Neuronal stem cell (in vitro differentiated cells): Measurements from ENCODE around the gene SLC16A4.

ENCODE experiments used
- DNase-seq: peaks from one replicate; pipeline ENCODE4 v3.0.0-alpha.2; 2013; ENCODE audit warnings: low spot score
- H2AFZ ChIP-seq: one replicate; pipeline ENCODE4 v1.6.1; 2013; ENCODE audit warnings: mild to moderate bottlenecking, low read length, inconsistent platforms
- H2AK5ac ChIP-seq: 2 replicates; pipeline ENCODE4 v1.6.1; 2013; ENCODE audit warnings: low read depth, mild to moderate bottlenecking, inconsistent platforms, low read length, moderate library complexity, mixed read lengths
- H2BK120ac ChIP-seq: 2 replicates; pipeline ENCODE4 v1.6.1; 2013; ENCODE audit warnings: low read depth, mild to moderate bottlenecking, inconsistent platforms, low read length, moderate library complexity, mixed read lengths
- H2BK12ac ChIP-seq: one replicate; pipeline ENCODE4 v1.6.1; 2013; ENCODE audit warnings: low read length, inconsistent platforms
- H2BK15ac ChIP-seq: 2 replicates; pipeline ENCODE4 v1.6.1; 2013; ENCODE audit warnings: mild to moderate bottlenecking, low read length, inconsistent platforms, mixed read lengths
- H2BK5ac ChIP-seq: one replicate; pipeline ENCODE4 v1.6.1; 2013; ENCODE audit warnings: inconsistent platforms, mild to moderate bottlenecking, low read length, moderate library complexity
- H3K14ac ChIP-seq: one replicate; pipeline ENCODE4 v1.6.1; 2013; ENCODE audit warnings: low read length, inconsistent platforms
- H3K18ac ChIP-seq: 2 replicates; pipeline ENCODE4 v1.6.1; 2013; ENCODE audit warnings: low read length, inconsistent platforms
- H3K23ac ChIP-seq: 2 replicates; pipeline ENCODE4 v1.6.1; 2013; ENCODE audit warnings: low read depth, mild to moderate bottlenecking, mixed read lengths, low read length, inconsistent platforms; ENCODE audit not compliant: poor library complexity
- H3K27ac ChIP-seq: replicated peaks from 3 replicates; pipeline ENCODE4 v1.5.1; 2013; ENCODE audit warnings: low read length, inconsistent platforms
- H3K27me3 ChIP-seq, 3 experiments: 2 replicates each; pipeline ENCODE4 v1.6.1; 2013; ENCODE audit warnings: low read length in 3 of 3, mild to moderate bottlenecking in 2 of 3, inconsistent platforms in 1 of 3, low read depth in 1 of 3, mixed read lengths in 1 of 3, moderate library complexity in 1 of 3; ENCODE audit not compliant: control insufficient read depth in 3 of 3, insufficient read depth in 3 of 3
- H3K36me3 ChIP-seq, 2 donors: replicated peaks in 1 of 2; 2 replicates each; pipeline ENCODE4 v1.6.1; 2013; ENCODE audit warnings: low read length in 2 of 2; ENCODE audit not compliant: control insufficient read depth in 2 of 2, insufficient read depth in 2 of 2
- H3K4ac ChIP-seq: 2 replicates; pipeline ENCODE4 v1.6.1; 2013; ENCODE audit warnings: inconsistent platforms, mild to moderate bottlenecking, low read length, moderate library complexity
- H3K4me1 ChIP-seq, 2 donors: 1 replicate in 1 of 2; 2 replicates in 1 of 2; pipeline ENCODE4 v1.6.1; 2013; ENCODE audit warnings: low read length in 2 of 2, low read depth in 1 of 2; ENCODE audit not compliant: control insufficient read depth in 2 of 2, insufficient read depth in 1 of 2
- H3K4me2 ChIP-seq: one replicate; pipeline ENCODE4 v1.6.1; 2013; ENCODE audit warnings: mild to moderate bottlenecking, low read length, inconsistent platforms; ENCODE audit not compliant: insufficient read depth, poor library complexity, severe bottlenecking
- H3K4me3 ChIP-seq, 2 donors: 2 replicates each; pipeline ENCODE4 v1.5.1; 2013; ENCODE audit warnings: low read length in 2 of 2, mild to moderate bottlenecking in 2 of 2, inconsistent platforms in 1 of 2, moderate library complexity in 1 of 2
- H3K79me1 ChIP-seq: one replicate; pipeline ENCODE4 v1.6.1; 2013; ENCODE audit warnings: low read depth, mild to moderate bottlenecking, inconsistent platforms, low read length, moderate library complexity
- H3K9ac ChIP-seq: one replicate; pipeline ENCODE4 v1.6.1; 2013; ENCODE audit warnings: mild to moderate bottlenecking, low read depth, low read length, inconsistent platforms; ENCODE audit not compliant: poor library complexity
- H3K9me3 ChIP-seq, 2 donors: replicated peaks in 1 of 2; 2 replicates each; pipeline versions ENCODE3 to v1.6.1; 2013; ENCODE audit warnings: low read length in 2 of 2, mild to moderate bottlenecking in 2 of 2, inconsistent platforms in 1 of 2, low read depth in 1 of 2, mixed read lengths in 1 of 2, moderate library complexity in 1 of 2; ENCODE audit not compliant: control insufficient read depth in 2 of 2, insufficient read depth in 1 of 2
- H4K8ac ChIP-seq: one replicate; pipeline ENCODE4 v1.6.1; 2013; ENCODE audit warnings: low read depth, mild to moderate bottlenecking, inconsistent platforms, low read length, moderate library complexity
- H4K91ac ChIP-seq: one replicate; pipeline ENCODE4 v1.6.1; 2013; ENCODE audit warnings: low read length, low read depth, mild to moderate bottlenecking, inconsistent platforms; ENCODE audit not compliant: poor library complexity
- WGBS, 2 donors: extraction: QIAGEN DNeasy Blood & Tissue Kit; methylation state at CpG; one replicate each; pipeline ENCODE4 v1.1.7; 2013; ENCODE audit warnings: missing lambda C conversion rate in 2 of 2, mixed read lengths in 1 of 2; ENCODE audit not compliant: insufficient read length in 2 of 2, insufficient replicate concordance in 1 of 2; ENCODE audit errors: extremely low coverage in 2 of 2; 5-methylcytosine and 5-hydroxymethylcytosine counted together

Gene SLC16A4

GRCh38 chr1:110425612-110426152, 34.9 kb upstream of the SLC16A4 start:
- Histone ChIP-seq H3K18ac (peak overlapping the region; percentile 14), H2AK5ac (no peak overlapping the region), H2BK5ac (no peak overlapping the region), H2BK12ac (no peak overlapping the region), H3K4me2 (no peak overlapping the region), H3K27ac (no peak overlapping the region), H3K23ac (no peak overlapping the region), H3K36me3 (no peaks in the 10 kb centered on the region), H3K9me3 (no peaks in the 10 kb centered on the region), H3K14ac (no peak overlapping the region), H3K4ac (no peak overlapping the region), H3K27me3 (peaks cover 0 to 39% (median 0%) of the 10 kb centered on the region in 3 experiments), H3K4me3 (no peak overlapping the region), H3K9ac (no peak overlapping the region), H3K4me1 (no peaks in the 10 kb centered on the region), H4K91ac (no peak overlapping the region), H4K8ac (no peak overlapping the region), H2AFZ (no peak overlapping the region), H2BK15ac (no peak overlapping the region), H2BK120ac (no peak overlapping the region), H3K79me1 (no peaks in the 10 kb centered on the region)
- WGBS, 2 donors, result no CpG with 5 or more reads among the region's 9 CpGs
- DNase-seq, result no peak

- Histone ChIP-seq H3K4ac (no peak overlapping the region), H3K14ac (no peak overlapping the region), H3K4me2 (no peak overlapping the region), H4K8ac (no peak overlapping the region), H3K18ac (no peak overlapping the region), H2BK12ac (no peak overlapping the region), H3K9ac (peak overlapping the region; percentile 47), H2BK120ac (no peak overlapping the region), H3K36me3 (peaks cover 0 to 1% of the 10 kb centered on the region in 2 donors), H2BK15ac (no peak overlapping the region), H2BK5ac (no peak overlapping the region), H3K4me1 (no peaks in the 10 kb centered on the region), H4K91ac (no peak overlapping the region), H3K27me3 (peaks cover 0 to 39% (median 0%) of the 10 kb centered on the region in 3 experiments), H2AFZ (no peak overlapping the region), H3K9me3 (no peaks in the 10 kb centered on the region), H3K79me1 (no peaks in the 10 kb centered on the region), H2AK5ac (no peak overlapping the region), H3K4me3 (no peak overlapping the region), H3K23ac (no peak overlapping the region), H3K27ac (no peak overlapping the region)
- no peak for DNase-seq
- WGBS, 2 donors, result no CpG with 5 or more reads among the region's 9 CpGs
Observed at GRCh38 chr1:110424699-110425611, 34.1 kb upstream of the SLC16A4 start.

GRCh38 chr1:110420874-110421793, 30.3 kb upstream of the SLC16A4 start:
- H3K4me1 ChIP-seq, result no peaks in the 10 kb centered on the region
- H2AK5ac ChIP-seq, result no peak overlapping the region
- no peak overlapping the region for H3K23ac ChIP-seq
- no peak overlapping the region for H2AFZ ChIP-seq
- H3K18ac ChIP-seq, result no peak overlapping the region
- H2BK15ac ChIP-seq, result no peak overlapping the region
- no peak for DNase-seq
- no peak overlapping the region for H2BK12ac ChIP-seq
- H3K9me3 ChIP-seq, result no peaks in the 10 kb centered on the region
- no peak overlapping the region for H2BK5ac ChIP-seq
- no peak overlapping the region for H2BK120ac ChIP-seq
- H3K4ac ChIP-seq, result no peak overlapping the region
- H3K79me1 ChIP-seq, result no peaks in the 10 kb centered on the region
- H3K27me3 ChIP-seq, result peaks cover 0 to 18% (median 0%) of the 10 kb centered on the region in 3 experiments
- H4K8ac ChIP-seq, result no peak overlapping the region
- H3K9ac ChIP-seq, result no peak overlapping the region
- no peak overlapping the region for H3K4me2 ChIP-seq
- H3K14ac ChIP-seq, result no peak overlapping the region
- no peak overlapping the region for H3K27ac ChIP-seq
- H4K91ac ChIP-seq, result no peak overlapping the region
- H3K36me3 ChIP-seq, result peaks cover 0 to 1% of the 10 kb centered on the region in 2 donors
- no peak overlapping the region for H3K4me3 ChIP-seq
- WGBS, 2 donors, result no CpG with 5 or more reads among the region's 2 CpGs
